ENCODE data around the gene MYLIP.
"Not testable (repeated sequence)": the region's sequence is repeated elsewhere in the genome, so short reads cannot be mapped to it uniquely, and the experiment has no call there.

MYLIP gene

DNA sequence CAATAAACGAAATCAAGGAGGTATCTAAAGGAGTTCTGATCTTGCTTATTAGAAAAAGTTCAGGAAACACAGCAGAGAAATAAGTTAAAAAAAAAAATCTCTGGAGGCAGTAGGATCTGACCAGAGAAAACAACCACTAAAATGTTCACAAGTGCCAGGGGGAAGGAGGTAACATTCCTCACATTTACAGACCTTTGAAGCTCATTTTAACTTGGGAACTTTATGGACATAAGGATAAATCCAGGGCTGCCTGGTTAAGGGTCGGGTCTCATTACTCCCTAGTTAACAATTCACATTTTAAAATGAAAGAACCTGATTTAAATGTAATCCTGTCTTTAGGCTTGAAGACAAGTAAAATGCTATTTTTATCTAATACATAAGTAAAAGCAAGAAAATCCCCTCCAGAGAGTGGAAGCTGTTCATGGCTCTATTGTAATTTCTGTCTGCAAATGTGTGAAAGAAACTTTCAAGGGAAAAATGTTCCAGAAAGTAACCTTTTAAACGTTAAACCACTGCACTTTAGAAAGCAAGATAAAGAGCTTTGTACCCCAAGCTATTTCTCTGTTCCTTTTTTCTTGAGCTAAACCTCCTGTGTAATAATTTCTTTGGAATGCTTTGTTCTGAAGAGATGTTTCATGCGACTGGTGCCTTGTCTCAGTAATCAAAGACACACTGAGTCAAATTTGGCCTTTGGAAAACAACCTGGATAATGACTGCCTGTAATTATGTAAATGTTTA lies 38.2 kb downstream of the MYLIP start:
- no peaks in the 10 kb centered on the region for H3K36me3 ChIP-seq (ENCODE audit: control insufficient read depth in 2 of 2, insufficient read depth in 2 of 2, low read length in 2 of 2)
- H3K9me3 ChIP-seq (ENCODE audit: control insufficient read depth in 2 of 2, low read length in 2 of 2), result no peaks in the 10 kb centered on the region
- H3K27me3 ChIP-seq (ENCODE audit: control insufficient read depth in 2 of 2, insufficient read depth in 2 of 2, low read length in 2 of 2), result no peaks in the 10 kb centered on the region
- no peaks in the 10 kb centered on the region for H3K4me1 ChIP-seq (ENCODE audit: control insufficient read depth in 2 of 2, insufficient read depth in 2 of 2, low read length in 2 of 2)
- H3K9ac ChIP-seq (ENCODE audit: low read depth in 1 of 2, low read length in 2 of 2), result no peak overlapping the region
- H3K4me3 ChIP-seq (ENCODE audit: low read length in 2 of 2), result no peak overlapping the region
- H3K27ac ChIP-seq (ENCODE audit: low read depth in 2 of 2, low read length in 2 of 2), result no peak overlapping the region

DNA sequence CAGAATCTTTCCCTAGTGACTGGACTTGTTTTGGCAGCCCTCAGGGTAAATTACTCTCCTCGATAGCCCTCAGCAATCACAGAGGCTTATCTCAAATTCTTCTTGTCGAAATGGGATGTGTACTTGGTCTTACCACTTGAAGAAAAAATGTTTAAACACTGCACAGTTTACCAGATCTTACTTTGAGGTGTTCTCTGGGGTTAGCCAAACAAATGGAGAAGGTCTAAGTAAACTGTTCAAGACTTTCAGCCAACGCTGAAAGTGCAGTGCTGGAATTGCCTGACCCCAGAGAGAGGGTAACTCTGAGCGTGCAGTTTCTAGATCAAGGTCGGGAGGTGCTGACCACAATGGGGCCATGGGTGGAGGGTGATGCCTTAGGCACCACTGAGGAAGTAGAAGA lies 39.2 kb downstream of the MYLIP start:
- no peaks in the 10 kb centered on the region for H3K4me1 ChIP-seq (ENCODE audit: control insufficient read depth in 2 of 2, insufficient read depth in 2 of 2, low read length in 2 of 2)
- no peak overlapping the region for H3K4me3 ChIP-seq (ENCODE audit: low read length in 2 of 2)
- no peaks in the 10 kb centered on the region for H3K9me3 ChIP-seq (ENCODE audit: control insufficient read depth in 2 of 2, low read length in 2 of 2)
- H3K9ac ChIP-seq (ENCODE audit: low read depth in 1 of 2, low read length in 2 of 2), result no peak overlapping the region
- H3K27ac ChIP-seq (ENCODE audit: low read depth in 2 of 2, low read length in 2 of 2), result no peak overlapping the region
- no peaks in the 10 kb centered on the region for H3K27me3 ChIP-seq (ENCODE audit: control insufficient read depth in 2 of 2, insufficient read depth in 2 of 2, low read length in 2 of 2)
- H3K36me3 ChIP-seq (ENCODE audit: control insufficient read depth in 2 of 2, insufficient read depth in 2 of 2, low read length in 2 of 2), result no peaks in the 10 kb centered on the region

DNA sequence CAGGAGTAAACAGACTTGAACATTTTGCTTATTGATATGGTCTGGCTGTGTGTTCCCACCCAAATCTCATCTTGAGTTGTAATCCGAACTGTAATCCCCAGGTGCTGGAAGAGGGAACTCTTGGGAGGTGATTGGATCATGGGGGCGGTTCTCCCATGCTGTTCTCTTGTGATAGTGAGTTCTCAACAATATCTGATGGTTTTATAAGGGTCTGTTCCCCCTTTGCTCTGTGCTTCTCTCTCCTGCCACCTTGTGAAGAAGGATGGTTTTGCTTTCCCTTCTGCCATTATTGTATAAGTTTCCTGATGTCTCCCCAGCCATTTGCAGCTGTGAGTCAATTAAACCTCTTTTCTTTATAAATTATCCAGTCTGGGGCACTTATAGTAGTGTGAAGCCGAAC lies 40.0 kb downstream of the MYLIP start:
- no peak overlapping the region for H3K4me3 ChIP-seq (ENCODE audit: low read length in 2 of 2)
- no peaks in the 10 kb centered on the region for H3K36me3 ChIP-seq (ENCODE audit: control insufficient read depth in 2 of 2, insufficient read depth in 2 of 2, low read length in 2 of 2)
- H3K27ac ChIP-seq (ENCODE audit: low read depth in 2 of 2, low read length in 2 of 2), result no peak overlapping the region
- no peaks in the 10 kb centered on the region for H3K27me3 ChIP-seq (ENCODE audit: control insufficient read depth in 2 of 2, insufficient read depth in 2 of 2, low read length in 2 of 2)
- no peaks in the 10 kb centered on the region for H3K9me3 ChIP-seq (ENCODE audit: control insufficient read depth in 2 of 2, low read length in 2 of 2)
- H3K4me1 ChIP-seq (ENCODE audit: control insufficient read depth in 2 of 2, insufficient read depth in 2 of 2, low read length in 2 of 2), result peaks cover 0 to 3% of the 10 kb centered on the region in 2 donors
- H3K9ac ChIP-seq (ENCODE audit: low read depth in 1 of 2, low read length in 2 of 2), result no peak overlapping the region

DNA sequence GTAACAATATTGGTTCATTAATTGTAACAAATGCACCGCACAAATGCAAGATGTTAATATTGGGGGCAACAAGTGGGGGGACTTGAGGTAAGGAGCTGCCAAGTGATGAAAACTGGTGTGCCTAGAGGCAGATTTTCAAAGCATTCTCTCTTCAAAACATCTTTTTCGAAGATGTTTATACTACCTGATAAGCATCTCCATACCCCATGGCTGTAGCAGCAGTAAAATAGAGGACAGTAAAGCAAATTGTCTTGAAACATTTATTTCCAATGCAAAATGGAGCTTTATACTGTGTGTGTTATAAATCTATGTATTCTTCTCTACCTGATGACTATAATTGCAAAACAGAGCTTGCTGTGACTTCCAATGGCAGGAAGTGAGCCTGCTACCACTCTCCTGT lies 42.5 kb downstream of the MYLIP start:
- Histone ChIP-seq H3K4me1 (ENCODE audit: control insufficient read depth in 2 of 2, insufficient read depth in 2 of 2, low read length in 2 of 2) (peaks cover 0 to 3% of the 10 kb centered on the region in 2 donors), H3K4me3 (ENCODE audit: low read length in 2 of 2) (no peak overlapping the region), H3K27me3 (ENCODE audit: control insufficient read depth in 2 of 2, insufficient read depth in 2 of 2, low read length in 2 of 2) (no peaks in the 10 kb centered on the region), H3K9me3 (ENCODE audit: control insufficient read depth in 2 of 2, low read length in 2 of 2) (no peaks in the 10 kb centered on the region), H3K36me3 (ENCODE audit: control insufficient read depth in 2 of 2, insufficient read depth in 2 of 2, low read length in 2 of 2) (no peaks in the 10 kb centered on the region), H3K9ac (ENCODE audit: low read depth in 1 of 2, low read length in 2 of 2) (no peak overlapping the region), H3K27ac (ENCODE audit: low read depth in 2 of 2, low read length in 2 of 2) (no peak overlapping the region)

DNA sequence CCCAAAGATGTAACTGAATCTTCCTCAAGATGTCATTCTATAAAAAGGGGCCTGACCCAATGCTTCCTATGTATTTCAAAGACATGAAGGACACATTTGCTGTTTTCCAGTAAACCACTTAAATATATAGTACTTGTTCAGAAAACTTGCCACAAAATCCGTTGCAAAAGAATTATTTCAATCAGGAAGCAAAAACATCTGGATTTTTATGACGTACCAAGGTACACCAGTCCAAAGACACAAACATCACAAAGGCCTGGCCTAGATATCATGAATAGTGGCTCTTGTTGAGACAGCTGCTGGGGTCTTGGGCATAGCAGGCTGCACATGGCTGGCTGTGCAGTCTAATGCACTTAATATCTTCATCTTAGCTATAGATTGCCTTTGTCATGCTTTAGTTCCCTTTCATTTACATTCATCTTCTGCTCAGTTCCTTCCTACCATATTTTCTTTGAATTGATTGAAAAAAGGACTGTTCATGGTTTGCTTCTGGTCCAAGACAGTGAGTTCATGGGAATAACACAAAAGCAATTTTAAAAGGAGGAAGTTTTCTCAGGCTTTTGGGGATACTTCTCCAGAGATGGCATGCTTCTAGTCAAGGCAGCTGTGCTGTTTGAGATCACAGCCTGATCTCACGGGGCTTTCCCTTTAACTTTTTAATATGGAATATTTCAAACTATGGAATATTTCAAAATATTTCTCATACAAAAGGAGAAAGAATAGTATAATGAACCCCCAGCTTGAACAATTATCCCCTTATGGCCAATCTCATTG lies 44.5 kb downstream of the MYLIP start:
- H3K36me3 ChIP-seq (ENCODE audit: control insufficient read depth in 2 of 2, insufficient read depth in 2 of 2, low read length in 2 of 2), result no peaks in the 10 kb centered on the region
- no peak overlapping the region for H3K9ac ChIP-seq (ENCODE audit: low read depth in 1 of 2, low read length in 2 of 2)
- no peaks in the 10 kb centered on the region for H3K9me3 ChIP-seq (ENCODE audit: control insufficient read depth in 2 of 2, low read length in 2 of 2)
- H3K27me3 ChIP-seq (ENCODE audit: control insufficient read depth in 2 of 2, insufficient read depth in 2 of 2, low read length in 2 of 2), result no peaks in the 10 kb centered on the region
- H3K4me1 ChIP-seq (ENCODE audit: control insufficient read depth in 2 of 2, insufficient read depth in 2 of 2, low read length in 2 of 2), result peaks cover 0 to 3% of the 10 kb centered on the region in 2 donors
- H3K4me3 ChIP-seq (ENCODE audit: low read length in 2 of 2), result no peak overlapping the region
- no peak overlapping the region for H3K27ac ChIP-seq (ENCODE audit: low read depth in 2 of 2, low read length in 2 of 2)

DNA sequence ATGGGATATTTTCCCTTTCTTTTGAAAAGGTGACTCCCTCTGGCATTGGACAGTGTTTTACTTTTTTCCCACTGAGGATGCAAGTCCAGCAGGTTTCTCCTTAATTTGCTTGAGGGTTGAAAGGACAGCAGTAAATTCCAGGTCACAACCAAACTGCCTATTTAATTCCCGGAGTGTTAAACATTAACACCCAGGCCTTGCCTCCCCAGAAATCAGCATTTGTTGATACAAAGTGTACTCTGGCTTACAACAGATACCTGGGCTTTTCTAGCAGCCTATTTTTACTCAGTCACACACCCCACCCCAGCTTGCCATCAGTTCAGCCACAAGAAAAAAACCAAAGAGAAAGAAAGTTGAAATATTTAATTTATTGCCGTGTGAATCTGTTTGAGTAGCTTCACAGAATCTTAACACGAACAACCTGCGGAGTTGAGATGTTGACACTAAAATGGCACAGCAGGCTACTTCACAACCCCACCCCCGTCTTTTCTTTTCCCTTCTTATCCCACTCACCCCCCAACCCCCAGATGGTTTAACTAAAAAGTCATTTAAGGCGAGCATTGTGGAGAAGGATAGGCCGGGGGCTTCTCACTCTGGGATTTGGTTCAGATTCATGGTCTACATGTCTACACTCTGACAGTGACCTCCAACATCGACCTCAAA lies 45.7 kb downstream of the MYLIP start:
- Histone ChIP-seq H3K27ac (ENCODE audit: low read depth in 2 of 2, low read length in 2 of 2) (no peak overlapping the region), H3K36me3 (ENCODE audit: control insufficient read depth in 2 of 2, insufficient read depth in 2 of 2, low read length in 2 of 2) (no peaks in the 10 kb centered on the region), H3K9me3 (ENCODE audit: control insufficient read depth in 2 of 2, low read length in 2 of 2) (no peaks in the 10 kb centered on the region), H3K9ac (ENCODE audit: low read depth in 1 of 2, low read length in 2 of 2) (no peak overlapping the region), H3K4me1 (ENCODE audit: control insufficient read depth in 2 of 2, insufficient read depth in 2 of 2, low read length in 2 of 2) (peaks cover 0 to 3% of the 10 kb centered on the region in 2 donors), H3K4me3 (ENCODE audit: low read length in 2 of 2) (no peak overlapping the region), H3K27me3 (ENCODE audit: control insufficient read depth in 2 of 2, insufficient read depth in 2 of 2, low read length in 2 of 2) (no peaks in the 10 kb centered on the region)

DNA sequence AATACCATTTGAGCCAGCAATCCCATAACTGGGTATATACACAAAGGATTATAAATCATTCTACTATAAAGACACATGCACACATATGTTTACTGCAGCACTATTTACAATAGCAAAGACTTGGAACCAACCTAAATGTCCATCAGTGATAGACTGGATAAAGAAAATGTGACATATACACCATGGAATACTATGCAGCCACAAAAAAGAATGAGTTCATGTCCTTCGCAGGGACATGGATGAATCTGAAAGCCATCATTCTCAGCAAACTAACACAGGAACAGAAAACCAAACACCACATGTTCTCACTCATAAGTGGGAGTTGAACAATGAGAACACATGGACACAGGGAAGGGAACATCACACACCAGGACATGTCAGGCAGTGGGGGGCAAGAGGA lies 47.7 kb downstream of the MYLIP start:
- not testable (repeated sequence) for H3K9me3 ChIP-seq (ENCODE audit: control insufficient read depth in 2 of 2, low read length in 2 of 2); H3K27ac ChIP-seq (ENCODE audit: low read depth in 2 of 2, low read length in 2 of 2); H3K4me1 ChIP-seq (ENCODE audit: control insufficient read depth in 2 of 2, insufficient read depth in 2 of 2, low read length in 2 of 2); H3K27me3 ChIP-seq (ENCODE audit: control insufficient read depth in 2 of 2, insufficient read depth in 2 of 2, low read length in 2 of 2); H3K4me3 ChIP-seq (ENCODE audit: low read length in 2 of 2); H3K9ac ChIP-seq (ENCODE audit: low read depth in 1 of 2, low read length in 2 of 2); H3K36me3 ChIP-seq (ENCODE audit: control insufficient read depth in 2 of 2, insufficient read depth in 2 of 2, low read length in 2 of 2)

DNA sequence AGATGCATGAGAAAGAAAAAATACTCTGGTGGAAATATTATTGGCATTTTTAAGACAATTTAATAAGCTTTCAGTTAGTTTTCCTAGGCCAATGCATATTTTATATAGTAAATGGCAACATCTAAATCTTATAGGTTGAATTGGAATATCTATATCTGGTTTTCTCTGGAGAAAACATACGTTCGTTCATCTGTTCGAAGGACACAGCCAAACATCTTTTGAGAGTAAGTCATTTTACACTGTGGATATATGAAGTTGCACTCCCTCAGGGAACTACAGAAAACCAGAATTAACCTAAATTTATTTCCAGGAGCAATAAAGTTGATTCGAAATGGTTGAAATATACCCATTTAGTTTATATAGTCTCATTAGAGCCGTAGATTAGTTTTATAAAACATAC lies 49.0 kb downstream of the MYLIP start:
- Histone ChIP-seq H3K4me1 (ENCODE audit: control insufficient read depth in 2 of 2, insufficient read depth in 2 of 2, low read length in 2 of 2) (peaks cover 0 to 5% of the 10 kb centered on the region in 2 donors), H3K27ac (ENCODE audit: low read depth in 2 of 2, low read length in 2 of 2) (no peak overlapping the region), H3K9me3 (ENCODE audit: control insufficient read depth in 2 of 2, low read length in 2 of 2) (no peaks in the 10 kb centered on the region), H3K36me3 (ENCODE audit: control insufficient read depth in 2 of 2, insufficient read depth in 2 of 2, low read length in 2 of 2) (no peaks in the 10 kb centered on the region), H3K27me3 (ENCODE audit: control insufficient read depth in 2 of 2, insufficient read depth in 2 of 2, low read length in 2 of 2) (no peaks in the 10 kb centered on the region), H3K4me3 (ENCODE audit: low read length in 2 of 2) (no peak overlapping the region), H3K9ac (ENCODE audit: low read depth in 1 of 2, low read length in 2 of 2) (no peak overlapping the region)

DNA sequence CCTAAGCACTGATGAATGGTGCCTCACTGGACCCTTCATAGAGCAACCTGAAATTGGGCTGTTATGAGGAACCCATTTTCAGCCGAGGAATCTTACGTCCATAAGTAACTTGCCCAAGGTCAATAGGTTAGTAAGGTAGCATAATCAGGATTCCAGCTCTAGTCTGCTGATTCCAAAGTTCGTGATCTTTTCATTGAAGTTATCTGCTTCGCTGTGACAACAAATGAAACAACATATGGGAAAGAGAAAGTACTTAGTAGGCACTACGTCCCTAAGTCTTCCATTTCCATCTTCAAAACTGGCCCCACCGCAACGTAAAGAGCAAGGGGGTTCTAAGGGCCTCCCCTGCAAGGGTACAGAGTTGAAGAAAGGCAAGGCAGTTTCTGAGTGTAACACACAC lies 49.5 kb downstream of the MYLIP start:
- Histone ChIP-seq H3K27me3 (ENCODE audit: control insufficient read depth in 2 of 2, insufficient read depth in 2 of 2, low read length in 2 of 2) (no peaks in the 10 kb centered on the region), H3K27ac (ENCODE audit: low read depth in 2 of 2, low read length in 2 of 2) (no peak overlapping the region), H3K9ac (ENCODE audit: low read depth in 1 of 2, low read length in 2 of 2) (no peak overlapping the region), H3K4me3 (ENCODE audit: low read length in 2 of 2) (no peak overlapping the region), H3K9me3 (ENCODE audit: control insufficient read depth in 2 of 2, low read length in 2 of 2) (no peaks in the 10 kb centered on the region), H3K4me1 (ENCODE audit: control insufficient read depth in 2 of 2, insufficient read depth in 2 of 2, low read length in 2 of 2) (peaks cover 0 to 4% of the 10 kb centered on the region in 2 donors), H3K36me3 (ENCODE audit: control insufficient read depth in 2 of 2, insufficient read depth in 2 of 2, low read length in 2 of 2) (no peaks in the 10 kb centered on the region)

DNA sequence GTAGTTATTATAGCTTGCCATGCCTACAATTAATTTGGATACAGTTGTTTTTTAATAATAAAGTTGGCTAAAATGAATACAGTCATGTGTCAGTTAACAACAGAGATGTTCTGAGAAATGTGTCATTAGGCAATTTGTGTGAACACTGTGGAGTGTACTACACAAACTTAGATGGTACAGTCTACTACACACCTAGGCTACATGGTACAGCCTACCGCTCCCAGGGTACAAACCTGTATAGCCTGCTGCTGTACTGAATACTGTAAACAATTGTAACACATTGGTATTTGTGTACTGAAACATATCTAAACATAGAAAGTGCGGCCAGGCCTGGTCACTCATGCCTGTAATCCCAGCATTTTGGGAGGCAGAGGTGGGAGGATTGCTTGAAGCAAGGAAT lies 50.2 kb downstream of the MYLIP start:
- H3K9ac ChIP-seq (ENCODE audit: low read depth in 1 of 2, low read length in 2 of 2), result no peak overlapping the region
- H3K36me3 ChIP-seq (ENCODE audit: control insufficient read depth in 2 of 2, insufficient read depth in 2 of 2, low read length in 2 of 2), result no peaks in the 10 kb centered on the region
- H3K27ac ChIP-seq (ENCODE audit: low read depth in 2 of 2, low read length in 2 of 2), result no peak overlapping the region
- H3K27me3 ChIP-seq (ENCODE audit: control insufficient read depth in 2 of 2, insufficient read depth in 2 of 2, low read length in 2 of 2), result no peaks in the 10 kb centered on the region
- peaks cover 0 to 4% of the 10 kb centered on the region in 2 donors for H3K4me1 ChIP-seq (ENCODE audit: control insufficient read depth in 2 of 2, insufficient read depth in 2 of 2, low read length in 2 of 2)
- H3K4me3 ChIP-seq (ENCODE audit: low read length in 2 of 2), result no peak overlapping the region
- H3K9me3 ChIP-seq (ENCODE audit: control insufficient read depth in 2 of 2, low read length in 2 of 2), result no peaks in the 10 kb centered on the region

All from mucosa of rectum (tissue), 2 donors.